GM19193 (cell line): ENCODE measurements around the gene ARL8B.

ENCODE experiments used
- POLR2A ChIP-seq: IDR thresholded peaks from 4 replicates; pipeline ENCODE4 v1.6.1; 2011; ENCODE audit not compliant: insufficient read depth, insufficient read length; ENCODE audit errors: extremely low read depth

Gene ARL8B

DNA sequence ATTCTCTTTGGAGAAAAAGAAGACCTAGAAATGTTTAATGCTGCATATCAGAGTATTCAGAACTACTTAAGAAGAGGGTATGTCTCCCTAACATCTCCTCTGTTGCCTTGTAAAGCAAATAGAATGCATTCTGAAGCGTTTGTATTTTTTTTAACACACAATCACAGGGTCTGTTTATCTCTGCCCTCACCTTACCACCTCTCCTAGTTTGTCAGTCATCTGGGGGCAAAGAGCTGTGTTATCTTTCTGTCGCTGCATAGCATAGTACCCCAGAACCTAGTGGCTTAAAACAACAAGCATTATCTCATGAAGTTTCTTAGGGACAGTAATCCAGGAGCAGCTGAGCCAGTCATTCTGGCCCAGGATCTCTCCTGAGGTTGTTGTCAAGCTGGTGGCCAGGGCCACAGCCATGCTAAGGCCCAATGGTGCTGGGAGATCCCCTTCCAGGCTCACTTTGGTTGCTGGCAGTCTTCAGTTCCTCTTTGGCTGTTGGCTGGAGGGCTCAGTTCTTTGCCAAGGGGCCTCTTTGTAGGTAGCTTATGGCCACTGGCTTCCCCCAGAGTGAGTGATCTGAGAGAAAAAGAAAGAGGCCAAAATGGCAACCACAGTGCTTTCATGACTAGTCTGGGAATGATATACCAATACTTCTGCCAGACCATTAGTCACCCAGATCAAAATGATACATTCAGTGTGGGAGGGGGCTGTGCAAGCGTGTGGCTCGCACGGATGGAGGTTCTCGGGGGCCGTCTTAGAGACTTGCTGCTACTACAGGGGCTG lies 83.3 kb downstream of the ARL8B start:
- no peak for TF ChIP-seq POLR2A

DNA sequence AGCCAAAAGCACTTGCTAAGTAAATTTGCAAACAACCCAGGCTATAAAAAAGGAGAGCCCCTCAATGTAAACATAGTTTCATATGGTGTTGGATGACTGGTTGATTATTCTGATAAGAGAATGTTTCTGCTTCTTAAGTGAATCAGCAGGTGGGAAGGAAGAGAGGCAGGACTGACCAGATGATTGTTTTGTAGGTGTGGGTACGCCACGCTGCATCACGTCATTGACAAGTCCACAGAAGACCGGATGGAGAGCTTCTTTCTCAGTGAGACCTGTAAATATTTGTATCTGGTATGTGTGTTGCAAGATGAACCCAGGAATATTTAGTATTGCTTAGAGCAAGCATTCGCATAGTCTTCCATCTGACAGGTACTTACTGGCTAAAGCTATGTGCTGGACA lies 88.8 kb downstream of the ARL8B start:
- no peak for TF ChIP-seq POLR2A

DNA sequence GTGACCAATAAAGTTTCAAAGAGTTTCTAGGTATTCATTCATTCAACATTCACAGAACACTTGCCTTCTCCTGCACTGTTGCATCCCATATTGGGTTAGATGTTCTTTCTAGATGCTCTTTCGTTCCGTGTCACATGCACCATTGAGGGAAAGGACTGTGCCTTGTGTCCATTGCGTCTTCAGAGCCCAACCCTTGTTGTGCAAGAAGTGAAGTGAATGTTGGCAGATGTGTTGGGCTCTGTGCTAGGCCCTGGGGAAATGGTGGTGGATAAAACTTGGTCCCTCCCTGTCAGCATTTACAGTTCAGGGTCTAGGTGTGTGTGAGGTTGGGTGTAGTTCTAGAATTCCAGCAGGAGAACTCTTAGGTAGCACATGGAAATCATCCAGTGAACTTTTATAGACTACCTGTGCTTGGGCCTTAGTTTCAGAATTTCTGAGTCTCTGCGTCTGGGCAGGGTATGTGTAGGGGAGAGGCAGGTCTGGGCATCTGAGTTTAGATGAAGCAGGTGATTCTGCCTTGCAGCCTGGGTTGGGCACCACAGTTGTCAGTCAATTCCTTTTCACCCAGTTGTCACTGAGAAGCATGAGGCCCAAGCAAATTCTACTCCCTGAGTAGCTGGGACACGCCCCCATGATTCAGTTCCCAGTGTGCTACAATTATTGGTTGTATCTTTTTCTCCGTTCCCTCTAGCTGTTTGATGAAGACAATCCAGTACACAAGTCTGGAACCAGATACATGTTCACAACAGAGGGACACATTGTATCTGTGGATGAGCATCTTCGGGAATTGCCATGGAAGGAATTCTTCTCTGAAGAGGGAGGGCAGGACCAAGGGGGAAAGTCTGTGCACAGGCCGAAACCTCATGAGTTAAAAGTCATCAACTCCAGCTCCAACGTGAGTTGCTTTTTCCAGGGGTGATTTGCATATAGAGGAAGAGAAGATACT lies 90.8 kb downstream of the ARL8B start:
- no peak for TF ChIP-seq POLR2A

DNA sequence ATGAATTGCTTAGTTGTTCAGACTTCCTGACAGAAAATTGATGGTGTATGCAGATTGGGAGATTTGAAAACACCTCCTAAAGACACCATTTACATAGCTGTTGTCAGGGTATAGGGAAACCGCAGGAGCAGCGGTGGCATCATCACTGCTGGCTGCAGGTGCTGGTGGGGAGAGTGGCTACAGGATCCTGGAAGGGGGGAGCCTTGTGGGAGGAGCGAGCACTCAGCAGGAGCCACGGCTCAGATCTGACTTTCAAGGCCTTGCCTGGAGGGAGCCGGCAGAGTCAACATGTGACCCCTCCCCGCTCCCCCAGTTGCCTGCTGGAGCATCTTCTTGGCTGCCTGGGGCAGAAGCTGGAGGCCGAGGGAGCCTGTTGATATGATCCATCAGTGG lies 91.5 kb downstream of the ARL8B start:
- TF ChIP-seq POLR2A = no peak

DNA sequence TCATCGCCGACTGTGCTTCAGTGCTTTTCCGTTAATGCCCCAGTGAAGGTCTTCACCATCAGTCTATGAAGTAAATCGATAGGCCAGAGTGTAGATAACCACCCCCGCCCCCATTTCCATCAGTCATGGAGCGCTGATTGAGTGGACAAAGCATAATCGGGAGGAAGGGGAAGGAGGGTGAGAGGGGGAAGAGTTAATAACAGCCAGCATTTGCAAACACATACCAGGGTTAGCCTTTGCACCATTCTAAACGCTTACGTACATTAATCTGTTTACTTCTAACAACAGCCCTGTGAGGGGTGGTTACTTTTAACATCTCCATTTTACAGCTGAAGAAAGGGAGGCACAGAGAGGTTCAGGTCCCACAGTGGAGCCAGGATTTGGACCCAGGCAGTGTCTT lies 92.3 kb downstream of the ARL8B start:
- TF ChIP-seq POLR2A = no peak

DNA sequence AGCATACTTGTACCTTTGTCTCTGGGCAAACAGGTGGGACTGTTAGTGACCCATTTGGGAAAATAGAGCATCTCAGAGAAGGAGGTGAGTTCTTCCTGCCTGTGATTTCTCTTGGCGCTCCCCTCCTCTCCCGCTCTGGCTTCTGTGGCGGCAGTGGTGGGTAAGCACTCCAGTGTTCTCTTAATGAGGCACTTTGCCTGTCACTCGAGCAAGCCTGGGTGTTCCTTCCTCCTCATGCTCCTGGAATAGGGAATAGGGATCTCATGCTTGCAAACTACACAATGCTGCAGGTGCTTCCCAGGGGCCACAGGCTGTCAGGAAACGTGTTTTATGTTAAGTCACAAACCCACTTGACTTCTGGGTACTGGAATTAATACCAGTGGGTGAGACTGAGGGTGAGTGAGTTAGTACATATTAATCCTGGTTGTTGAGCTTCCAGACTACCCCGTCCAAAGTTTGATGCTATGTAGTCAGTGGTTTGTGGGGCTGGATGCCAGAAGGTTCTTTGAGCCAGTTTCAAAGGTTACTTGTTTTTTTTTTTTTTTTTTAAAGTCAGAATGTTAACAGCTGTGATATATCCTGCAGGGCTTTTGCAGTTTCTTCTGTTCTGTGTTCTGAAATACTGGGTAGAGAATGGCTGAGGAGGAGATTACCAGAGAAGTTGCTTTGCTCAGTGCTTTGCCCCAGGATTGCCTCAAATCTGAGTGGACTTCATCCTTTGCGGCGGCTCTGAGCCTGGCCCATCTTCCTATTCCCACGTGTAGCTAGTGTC lies 95.9 kb downstream of the ARL8B start:
- TF ChIP-seq POLR2A = no peak

DNA sequence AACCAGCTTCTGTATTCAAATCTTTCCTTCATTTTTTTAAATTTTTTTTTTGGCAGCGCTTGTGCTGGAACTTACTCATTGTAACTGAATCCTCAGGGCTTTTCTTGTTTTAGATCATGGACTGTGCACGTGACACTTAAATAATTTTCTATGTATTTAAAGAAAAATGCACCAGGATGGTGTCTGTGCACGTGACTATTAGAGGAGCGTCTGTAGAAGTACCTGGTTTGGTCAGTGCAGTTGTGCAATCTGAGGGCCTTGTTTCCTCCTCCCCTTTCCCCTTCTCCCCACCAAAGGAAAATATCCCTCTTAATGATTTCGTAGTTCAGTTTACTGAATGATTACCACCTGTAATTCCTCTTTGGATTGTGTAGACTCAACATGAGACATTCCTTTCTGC lies 96.7 kb downstream of the ARL8B start:
- no peak for TF ChIP-seq POLR2A

DNA sequence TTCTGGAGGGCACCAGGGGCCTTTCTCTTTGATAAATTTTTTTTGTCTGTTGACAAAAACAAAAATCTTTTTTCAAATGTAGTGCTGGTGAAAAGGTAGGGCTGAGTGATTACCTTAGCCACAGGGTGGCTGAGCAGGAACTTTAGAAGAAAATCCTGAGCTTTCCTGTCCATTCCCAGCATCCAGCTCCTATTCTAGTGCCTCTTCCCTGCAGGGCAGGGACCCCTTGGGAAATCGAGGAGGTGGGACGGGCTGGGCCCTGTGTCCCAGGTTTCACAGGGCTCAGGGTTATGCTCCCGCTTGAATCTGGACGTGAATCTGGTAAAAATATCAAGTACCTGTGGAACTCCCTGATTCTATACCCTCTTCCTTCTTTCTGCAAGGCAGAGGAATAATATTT lies 97.1 kb downstream of the ARL8B start:
- no peak for TF ChIP-seq POLR2A

DNA sequence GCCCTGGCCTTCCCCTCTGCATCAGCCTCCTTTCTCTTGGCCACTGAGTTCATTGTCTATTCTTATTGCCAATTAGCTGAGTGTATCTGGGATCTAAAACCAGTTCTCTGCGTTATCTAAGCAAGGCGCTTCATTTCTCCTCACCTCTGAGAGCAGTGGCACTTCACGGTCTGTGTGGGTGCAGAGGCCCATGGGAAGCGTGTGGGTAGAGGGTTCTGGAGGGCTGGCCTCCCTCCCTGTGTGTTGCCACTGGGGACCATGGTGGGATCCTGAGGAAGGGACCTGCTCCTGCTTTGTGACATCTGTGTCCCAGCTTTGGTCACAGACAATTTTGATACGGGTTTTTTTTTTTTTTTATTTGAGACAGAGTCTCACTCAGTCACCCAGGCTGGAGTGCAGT lies 98.1 kb downstream of the ARL8B start:
- no peak for TF ChIP-seq POLR2A

DNA sequence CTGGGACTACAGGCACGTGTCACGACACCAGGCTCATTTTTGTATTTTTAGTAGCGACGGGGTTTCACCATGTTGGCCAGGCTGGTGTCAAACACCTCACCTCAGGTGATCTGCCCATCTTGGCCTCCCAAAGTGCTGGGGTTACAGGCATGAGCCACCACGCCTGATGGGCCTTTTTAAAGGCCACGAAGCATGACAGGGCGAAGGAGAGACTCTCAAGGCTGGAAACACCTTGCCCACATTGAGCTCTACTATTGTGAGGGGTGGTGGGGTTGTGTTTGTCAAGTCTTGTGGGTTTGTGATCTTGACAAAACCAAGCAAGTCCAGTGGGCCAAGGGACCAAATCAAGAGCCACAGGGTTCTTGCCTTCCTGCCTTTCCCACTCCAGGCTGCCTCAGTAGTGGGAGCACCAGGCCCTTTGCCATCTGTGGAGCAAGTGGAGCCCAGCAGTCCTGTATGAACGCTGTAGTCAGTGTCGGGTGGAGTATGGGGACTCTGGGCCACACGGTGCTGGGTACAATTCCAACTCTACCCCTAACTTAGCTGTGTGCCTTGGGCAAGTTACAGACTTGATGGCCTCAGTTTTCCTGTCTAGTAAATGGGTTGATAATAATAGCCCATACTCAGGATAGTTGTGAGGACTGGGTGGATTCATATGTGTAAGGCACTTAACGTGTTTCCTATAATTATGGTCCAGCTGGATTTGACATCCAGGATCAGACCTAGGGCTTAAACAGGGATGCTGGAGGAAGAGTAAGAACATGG lies 98.8 kb downstream of the ARL8B start:
- peak; percentile 10 for TF ChIP-seq POLR2A

DNA sequence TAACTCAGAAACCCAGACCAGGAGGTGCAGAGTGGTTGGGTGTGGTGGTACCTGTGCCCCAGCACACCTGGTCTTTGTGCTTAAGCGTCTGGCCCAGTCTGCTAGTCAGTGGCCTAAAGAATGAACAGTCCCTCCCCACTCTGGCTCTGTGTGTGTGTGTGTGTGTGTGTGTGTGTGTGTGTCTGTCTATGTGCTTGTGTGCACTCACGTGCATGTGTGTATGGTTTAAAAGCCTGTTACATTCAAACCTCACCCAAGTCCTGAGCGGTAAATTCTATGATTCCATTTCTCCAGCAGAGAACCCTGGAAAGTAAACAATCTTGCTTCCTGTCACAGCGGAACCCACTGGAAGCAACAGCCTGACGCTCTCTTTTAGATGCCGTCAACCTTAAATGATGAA lies 99.6 kb downstream of the ARL8B start:
- no peak for TF ChIP-seq POLR2A

DNA sequence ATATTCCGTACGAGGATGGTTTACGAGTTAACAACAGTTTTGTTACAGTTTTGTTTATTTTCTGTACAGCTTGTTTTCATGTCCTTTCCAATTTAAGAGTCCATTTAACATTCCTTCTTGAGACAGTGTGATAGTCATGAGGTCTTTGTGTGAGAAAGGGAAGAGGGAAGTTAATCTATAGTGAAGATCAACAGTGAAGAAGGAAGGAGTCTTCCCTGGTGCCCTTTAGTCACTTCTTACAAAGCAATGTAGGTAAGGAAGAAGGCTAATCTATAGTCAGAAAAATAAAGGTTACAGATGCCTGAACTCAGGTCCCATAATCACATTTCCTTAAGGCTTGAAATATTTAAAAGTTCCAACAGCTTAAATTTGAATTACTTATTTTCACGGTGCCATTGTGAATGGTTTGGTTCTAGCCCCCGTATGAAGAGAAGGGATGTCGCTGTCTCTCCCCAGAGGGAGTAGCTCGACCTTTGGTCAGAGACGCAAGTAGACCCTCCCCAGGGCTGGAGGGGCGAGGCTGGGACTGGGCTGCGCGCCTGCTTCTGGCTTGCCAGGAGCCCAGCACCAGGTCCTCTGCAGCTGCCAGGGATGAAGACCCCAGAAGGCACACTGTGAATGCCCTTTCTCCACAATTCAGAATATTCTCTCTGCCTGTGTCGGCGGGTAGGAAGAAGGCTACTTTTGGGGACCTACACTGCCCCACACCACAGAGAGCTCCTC lies 100.4 kb downstream of the ARL8B start:
- no peak for TF ChIP-seq POLR2A

GRCh38 chr3:5226783-5227182 lies 104.7 kb downstream of the ARL8B start:
- no peak for TF ChIP-seq POLR2A

DNA sequence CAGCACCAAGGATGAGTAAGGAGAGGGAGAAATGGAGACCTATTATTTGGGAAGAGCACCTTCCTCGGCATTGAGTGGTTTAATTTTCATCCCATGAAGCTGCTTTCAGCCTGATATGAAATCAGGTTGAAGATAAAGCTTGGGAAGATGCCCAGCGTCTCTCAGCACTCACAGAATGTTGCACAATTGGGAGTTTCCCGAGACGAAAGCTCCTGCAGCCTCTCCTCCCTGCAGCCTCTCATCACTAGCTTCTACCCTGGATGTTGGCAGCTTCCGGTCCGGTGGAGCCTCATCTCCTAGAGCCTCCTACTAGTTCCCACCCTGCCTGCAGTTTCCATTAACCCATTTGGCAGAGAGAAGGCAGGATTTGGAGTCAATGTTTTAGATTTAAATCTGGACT lies 105.7 kb downstream of the ARL8B start:
- TF ChIP-seq POLR2A = no peak
